Subcutaneous adipose tissue (tissue), 4 donors: ENCODE results near the gene AQP2. TPM values are rescaled to one million over a fixed set of nuclear protein-coding genes. Genes with fewer than 3 reads are reported as not detected.

Experiments used
- CTCF ChIP-seq: fragments of 450-650 bp; IDR thresholded peaks from one replicate; pipeline ENCODE4 v1.5.1; 2016; ENCODE audit warnings: low read depth, mild to moderate bottlenecking, control low read depth, antibody characterized with exemption, moderate library complexity
- total RNA-seq, 4 donors: library from RNA; depleted of rRNA; stranded (reverse); fragments of >200 nt; gene quantifications; one replicate each; pipeline ENCODE4 v1.1.0, GENCODE V29; 2016

The AQP2 gene
- total RNA-seq, 4 donors from 2014 or later, result not detected

- no peak for TF ChIP-seq CTCF
Observed at GRCh38 chr12:49904601-49905000, 45.9 kb upstream of the AQP2 start.

DNA sequence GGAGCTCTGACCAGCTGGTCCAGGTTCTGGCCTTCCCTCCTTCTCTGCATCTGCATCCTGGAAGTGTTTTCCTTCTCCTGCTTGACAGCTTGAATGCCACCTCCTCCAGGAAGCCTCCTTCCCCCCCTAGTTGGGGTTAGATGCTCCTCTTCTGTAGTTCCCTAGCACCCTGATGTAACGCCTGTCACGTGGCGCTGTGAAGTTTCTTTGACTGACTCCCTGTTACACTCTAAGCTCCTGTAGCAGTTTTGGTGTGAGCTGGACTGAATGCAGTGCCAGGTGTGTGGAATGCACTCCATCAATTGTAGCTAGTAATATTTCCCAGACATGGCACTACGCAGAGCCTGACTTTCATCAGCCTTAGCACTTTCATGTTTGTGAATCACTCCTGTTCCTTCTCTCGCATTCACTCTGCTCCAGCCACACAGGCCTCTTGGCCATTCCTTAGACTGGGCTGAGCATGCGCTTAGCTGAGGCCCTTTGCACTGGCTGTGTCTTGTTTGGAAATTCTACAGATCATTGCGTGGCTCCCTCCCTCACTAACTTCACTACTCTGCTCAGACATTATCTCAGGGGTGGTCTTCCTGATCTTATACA lies 44.7 kb upstream of the AQP2 start:
- no peak for TF ChIP-seq CTCF

DNA sequence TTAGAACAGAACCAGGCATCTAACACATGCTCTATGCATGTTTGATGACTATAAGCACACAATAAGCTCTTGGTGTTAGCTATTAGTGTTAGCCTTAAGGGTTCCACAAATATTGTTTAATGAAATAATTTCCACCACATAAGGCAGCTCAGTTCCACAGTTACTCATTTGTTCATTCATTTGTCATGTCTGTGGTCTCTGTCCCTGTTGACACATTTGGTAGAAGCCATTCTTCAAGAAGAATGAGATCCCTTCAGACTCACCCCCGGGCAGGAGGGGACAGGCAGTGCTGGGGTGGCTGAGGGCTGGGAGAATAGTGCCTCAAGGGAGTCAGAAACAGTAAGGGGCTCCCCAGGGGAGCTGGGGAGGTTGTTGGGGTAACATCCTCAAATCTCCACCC lies 43.2 kb upstream of the AQP2 start:
- no peak for TF ChIP-seq CTCF

GRCh38 chr12:49909356-49909755 lies 41.2 kb upstream of the AQP2 start:
- TF ChIP-seq CTCF, result no peak

DNA sequence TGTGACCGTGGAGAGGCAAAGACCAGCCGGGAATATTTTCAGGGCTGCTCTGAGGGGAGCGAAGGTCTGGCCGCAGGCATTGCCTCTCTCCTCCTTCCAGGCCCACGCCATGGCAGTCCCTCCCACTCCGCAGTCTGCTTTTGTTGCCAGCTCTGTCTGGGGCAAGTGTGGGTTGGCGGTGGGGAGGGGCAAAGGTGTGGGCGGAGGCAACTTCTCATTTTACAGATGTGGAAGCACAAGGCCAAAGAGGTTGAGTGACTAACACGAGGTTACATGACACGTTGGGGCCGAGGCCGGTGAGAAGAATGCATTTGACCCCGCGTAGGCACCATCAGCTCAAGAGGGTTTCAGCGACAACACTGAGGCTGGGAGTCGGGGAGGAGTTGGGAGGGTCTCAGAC lies 40.7 kb upstream of the AQP2 start:
- no peak for TF ChIP-seq CTCF

DNA sequence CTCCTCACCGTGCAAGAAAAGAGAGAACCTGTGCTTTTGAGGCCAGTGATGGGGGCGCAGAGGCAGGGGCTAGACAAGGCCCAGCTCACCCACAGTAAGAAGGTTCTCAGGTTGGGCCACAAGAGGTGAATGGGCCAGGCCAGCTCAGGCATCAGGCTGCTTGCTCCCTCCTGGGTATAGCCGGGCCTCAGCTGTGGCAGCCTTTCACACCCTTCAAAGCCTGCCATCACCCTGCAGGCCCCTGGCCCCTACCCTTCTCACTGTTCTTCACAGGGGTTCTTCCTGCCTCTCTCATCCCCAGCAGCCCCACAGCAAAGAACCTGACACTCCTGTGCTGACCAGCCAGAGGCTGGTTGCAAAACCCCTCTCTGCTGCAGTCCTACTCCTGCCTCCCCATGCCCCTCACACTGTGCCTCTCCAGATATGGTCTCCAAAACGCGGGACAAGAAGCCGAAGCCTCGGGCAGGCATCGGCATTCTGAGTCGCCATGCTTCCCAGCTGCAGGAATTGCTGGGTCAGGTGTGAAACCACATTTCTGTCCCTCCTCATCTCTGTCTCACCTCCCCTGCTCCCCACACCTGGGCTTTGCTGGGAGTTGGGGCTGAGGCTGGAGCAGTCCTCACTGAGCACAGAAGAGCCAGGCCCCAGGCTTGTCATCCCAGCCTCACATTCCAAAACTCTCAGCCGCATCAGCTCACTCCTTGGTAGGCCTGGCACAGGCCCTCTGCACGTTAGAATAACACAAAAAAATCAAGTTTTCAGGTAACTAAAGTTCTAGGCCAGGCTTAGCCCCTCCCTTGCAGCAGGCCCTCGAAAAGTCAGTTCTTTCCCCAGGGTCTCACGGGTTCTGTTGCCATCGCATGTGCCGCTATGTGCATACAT lies 40.0 kb upstream of the AQP2 start:
- no peak for TF ChIP-seq CTCF

DNA sequence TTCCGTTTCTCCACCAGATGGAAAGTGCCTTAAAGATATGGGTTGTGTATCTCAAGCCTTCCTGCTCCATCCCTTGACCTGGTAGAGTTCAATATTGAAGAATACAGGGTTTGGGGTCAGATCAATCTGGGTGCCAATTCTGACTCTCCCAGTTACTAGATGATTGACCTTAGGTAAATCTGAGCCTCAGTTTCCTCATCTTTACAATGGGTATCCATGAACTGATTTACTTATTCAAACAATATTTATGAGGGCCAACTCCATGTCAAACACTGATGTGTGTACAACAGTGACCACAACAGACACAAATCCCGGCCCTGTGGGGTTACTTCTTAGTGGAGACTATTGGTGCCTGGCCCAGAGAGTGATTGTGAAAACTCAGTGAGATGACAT lies 39.3 kb upstream of the AQP2 start:
- no peak for TF ChIP-seq CTCF
